Measurements from ENCODE around the gene CYP4A22. TPM values are rescaled to one million over a fixed set of nuclear protein-coding genes. Genes with fewer than 3 reads are reported as not detected.

The CYP4A22 gene
- total and polyA plus RNA-seq, 2 experiments from 2014 or later, result not detected

- Histone ChIP-seq H2AFZ (no peak overlapping the region), H3F3A (replicated peaks; ENCODE audit: low read depth) (no peaks in the 10 kb centered on the region), H3K27ac (ENCODE audit: low read depth) (no peak overlapping the region), H3K79me2 (replicated peaks; ENCODE audit: insufficient read depth) (no peaks in the 10 kb centered on the region), H3K4me3 (no peak overlapping the region), H3K9me2 (ENCODE audit: insufficient read depth) (no peaks in the 10 kb centered on the region), H3K4me1 (ENCODE audit: insufficient read depth) (no peaks in the 10 kb centered on the region), H3K27me3 (ENCODE audit: insufficient read depth) (peaks cover 8% of the 10 kb centered on the region), H3K36me3 (ENCODE audit: insufficient read depth) (no peaks in the 10 kb centered on the region), H3K4me2 (no peak overlapping the region), H4K20me1 (replicated peaks; ENCODE audit: insufficient read depth) (no peaks in the 10 kb centered on the region)
- no peaks in the 10 kb centered on the region; the same call in 2 of the 3 replicates for H3K36me3 Mint-ChIP-seq (ENCODE audit: low read depth)
- TF ChIP-seq REST (IDR thresholded peaks at IDR 0.05; ENCODE audit: unreplicated experiment) (no peak), ZNF331 (CRISPR knock-in tag; IDR thresholded peaks at IDR 0.05; ENCODE audit: low read depth) (no peak), ZNF114 (CRISPR knock-in tag; IDR thresholded peaks at IDR 0.05) (no peak), JUNB (IDR thresholded peaks at IDR 0.05; ENCODE audit: unreplicated experiment) (no peak), NANOG (IDR thresholded peaks at IDR 0.05; ENCODE audit: borderline replicate concordance) (no peak), POLR2AphosphoS5 (IDR thresholded peaks at IDR 0.05; ENCODE audit: low read depth) (no peak), CREB1 (CRISPR knock-in tag; IDR thresholded peaks at IDR 0.05; ENCODE audit: low read depth) (no peak), EZH2 (IDR thresholded peaks at IDR 0.05; ENCODE audit: low read depth, unreplicated experiment) (no peak), ZNF462 (CRISPR knock-in tag; IDR thresholded peaks at IDR 0.05) (no peak), STAT1 (IDR thresholded peaks at IDR 0.05; ENCODE audit: unreplicated experiment) (no peak), EZH2phosphoT487 (IDR thresholded peaks at IDR 0.05; ENCODE audit: unreplicated experiment) (no peak)
- TF ChIP-seq, protein P1, sequence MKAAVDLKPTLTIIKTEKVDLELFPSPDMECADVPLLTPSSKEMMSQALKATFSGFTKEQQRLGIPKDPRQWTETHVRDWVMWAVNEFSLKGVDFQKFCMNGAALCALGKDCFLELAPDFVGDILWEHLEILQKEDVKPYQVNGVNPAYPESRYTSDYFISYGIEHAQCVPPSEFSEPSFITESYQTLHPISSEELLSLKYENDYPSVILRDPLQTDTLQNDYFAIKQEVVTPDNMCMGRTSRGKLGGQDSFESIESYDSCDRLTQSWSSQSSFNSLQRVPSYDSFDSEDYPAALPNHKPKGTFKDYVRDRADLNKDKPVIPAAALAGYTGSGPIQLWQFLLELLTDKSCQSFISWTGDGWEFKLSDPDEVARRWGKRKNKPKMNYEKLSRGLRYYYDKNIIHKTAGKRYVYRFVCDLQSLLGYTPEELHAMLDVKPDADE (IDR thresholded peaks at IDR 0.05), result no peak
- TF ChIP-seq, protein P2, sequence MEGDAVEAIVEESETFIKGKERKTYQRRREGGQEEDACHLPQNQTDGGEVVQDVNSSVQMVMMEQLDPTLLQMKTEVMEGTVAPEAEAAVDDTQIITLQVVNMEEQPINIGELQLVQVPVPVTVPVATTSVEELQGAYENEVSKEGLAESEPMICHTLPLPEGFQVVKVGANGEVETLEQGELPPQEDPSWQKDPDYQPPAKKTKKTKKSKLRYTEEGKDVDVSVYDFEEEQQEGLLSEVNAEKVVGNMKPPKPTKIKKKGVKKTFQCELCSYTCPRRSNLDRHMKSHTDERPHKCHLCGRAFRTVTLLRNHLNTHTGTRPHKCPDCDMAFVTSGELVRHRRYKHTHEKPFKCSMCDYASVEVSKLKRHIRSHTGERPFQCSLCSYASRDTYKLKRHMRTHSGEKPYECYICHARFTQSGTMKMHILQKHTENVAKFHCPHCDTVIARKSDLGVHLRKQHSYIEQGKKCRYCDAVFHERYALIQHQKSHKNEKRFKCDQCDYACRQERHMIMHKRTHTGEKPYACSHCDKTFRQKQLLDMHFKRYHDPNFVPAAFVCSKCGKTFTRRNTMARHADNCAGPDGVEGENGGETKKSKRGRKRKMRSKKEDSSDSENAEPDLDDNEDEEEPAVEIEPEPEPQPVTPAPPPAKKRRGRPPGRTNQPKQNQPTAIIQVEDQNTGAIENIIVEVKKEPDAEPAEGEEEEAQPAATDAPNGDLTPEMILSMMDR (conservative IDR thresholded peaks at IDR 0.05; ENCODE audit: low read depth in 2 of 2), result no peak
- H3K27me3 Mint-ChIP-seq (ENCODE audit: insufficient read depth, low read depth, poor library complexity), result peaks cover 18% of the 10 kb centered on the region
- H3K4me1 Mint-ChIP-seq, result peaks cover 15% of the 10 kb centered on the region
- no peak for ATAC-seq
- DNase-seq (ENCODE audit: low spot score), result no peak
- no peak overlapping the region for H3K27ac Mint-ChIP-seq
- peaks cover 18% of the 10 kb centered on the region; the same call in 2 of the 3 replicates for H3K9me3 Mint-ChIP-seq
- no peak overlapping the region; the same call in 2 of the 3 replicates for H3K4me3 Mint-ChIP-seq
Observed at GRCh38 chr1:47184822-47185677, 47.8 kb downstream of the CYP4A22 start.
